Body of pancreas (tissue), 4 donors: ENCODE results near the gene TEAD1. TPM values are rescaled to one million over a fixed set of nuclear protein-coding genes. Genes with fewer than 3 reads are reported as not detected.

Experiments used
- ATAC-seq: fragments of 150-250 bp; one replicate; pipeline ENCODE4 v1.9.1; 2016
- DNase-seq, 4 donors: peaks; one replicate each; pipeline ENCODE4 v3.0.0-alpha.2; 2019
- H3K27ac ChIP-seq, 4 donors: fragments of 200-600 bp; sonication (generic); 1 replicate in 3 of 4; 2 replicates in 1 of 4; pipeline versions ENCODE4 v1.5.1 to v1.6.1; 2016 to 2019; ENCODE audit warnings: mild to moderate bottlenecking in 1 of 4, mixed read lengths in 1 of 4, moderate library complexity in 1 of 4
- H3K27me3 ChIP-seq, 2 donors: fragments of 200-600 bp; sonication (generic); one replicate each; pipeline ENCODE4 v1.6.0; 2016; ENCODE audit warnings: mild to moderate bottlenecking in 1 of 2
- H3K36me3 ChIP-seq, 2 donors: fragments of 200-600 bp; sonication (generic); replicated peaks in 1 of 2; 2 replicates each; pipeline ENCODE4 v1.5.1; 2016; ENCODE audit warnings: low read depth in 2 of 2; ENCODE audit not compliant: insufficient read depth in 1 of 2
- H3K4me1 ChIP-seq: fragments of 200-600 bp; sonication (generic); one replicate; pipeline ENCODE4 v1.6.0; 2016
- H3K4me3 ChIP-seq, 2 donors: fragments of 200-600 bp; sonication (generic); 1 replicate in 1 of 2; 2 replicates in 1 of 2; pipeline ENCODE4 v1.5.1; 2016 to 2019
- H3K9me3 ChIP-seq, 3 donors: fragments of 200-600 bp; sonication (generic); 1 replicate in 2 of 3; 2 replicates in 1 of 3; pipeline ENCODE4 v1.5.1; 2016
- CTCF ChIP-seq, 7 experiments: fragments of 450-650 bp in 4 of 7; fragments of 200-600 bp in 3 of 7; sonication (generic) in 3 of 7; IDR thresholded peaks; one replicate each; pipeline ENCODE4 v1.5.1; 2016 to 2019; ENCODE audit warnings: antibody characterized with exemption in 7 of 7
- POLR2A ChIP-seq, 3 donors: fragments of 450-650 bp; IDR thresholded peaks; one replicate each; pipeline ENCODE4 v1.6.1; 2016; ENCODE audit warnings: antibody characterized with exemption in 3 of 3, mild to moderate bottlenecking in 2 of 3
- WGBS, 2 donors: methylation state at CpG; one replicate each; pipeline ENCODE4 v1.1.5; 2017; 5-methylcytosine and 5-hydroxymethylcytosine counted together
- intact Hi-C: fragments of 100-400 bp; cut with DNase I; formaldehyde crosslinking; loops from one replicate; pipeline ENCODE4 v1.15.1; 2023
- total RNA-seq, 2 donors: library from RNA; depleted of rRNA; stranded (reverse); fragments of >200 nt; gene quantifications; one replicate each; pipeline ENCODE4 v1.1.0, GENCODE V29; 2016

TEAD1 gene
- total RNA-seq, 2 donors from 2014 or later = 36.9 to 55.0 TPM

- ATAC-seq (peak; percentile 12), DNase-seq (no peak)
- H3K36me3 ChIP-seq = no peaks in the 10 kb centered on the region
- intact Hi-C loops = no loop called here
- no peak overlapping the region for H3K4me3 ChIP-seq
- WGBS, 2 donors = 54 to 56% methylated on average over 5 of the region's 5 CpGs
- H3K4me1 ChIP-seq = peaks cover 71% of the 10 kb centered on the region
- peak overlapping the region; percentile 87 to 94 (median 90) for H3K27ac ChIP-seq
- no peaks in the 10 kb centered on the region for H3K27me3 ChIP-seq
- TF ChIP-seq CTCF (IDR thresholded peaks at IDR 0.05) = no peak
- no peak for TF ChIP-seq POLR2A (IDR thresholded peaks at IDR 0.05)
- no peaks in the 10 kb centered on the region for H3K9me3 ChIP-seq
These were observed 18.9 kb downstream of the TEAD1 start for GRCh38 chr11:12693094-12693478.

GRCh38 chr11:12693479-12694182 is 19.4 kb downstream of the TEAD1 start:
- Histone ChIP-seq H3K36me3 (no peaks in the 10 kb centered on the region), H3K4me3 (no peak overlapping the region), H3K9me3 (no peaks in the 10 kb centered on the region), H3K27me3 (no peaks in the 10 kb centered on the region), H3K4me1 (peaks cover 66% of the 10 kb centered on the region), H3K27ac (peak overlapping the region; percentile 87 to 94 (median 90))
- intact Hi-C loops = no loop called here
- no peak for TF ChIP-seq POLR2A (IDR thresholded peaks at IDR 0.05)
- 8 to 11% methylated on average over 13 of the region's 13 CpGs for WGBS, 2 donors
- DNase-seq (peak; percentile 38 to 62 (median 55)), ATAC-seq (peak; percentile 62)

GRCh38 chr11:12694183-12694531 is 19.9 kb downstream of the TEAD1 start:
- peak; percentile 42 for ATAC-seq
- Histone ChIP-seq H3K4me3 (no peak overlapping the region), H3K4me1 (peaks cover 62% of the 10 kb centered on the region), H3K9me3 (no peaks in the 10 kb centered on the region), H3K27me3 (no peaks in the 10 kb centered on the region), H3K27ac (peak overlapping the region; percentile 87 to 94 (median 90)), H3K36me3 (no peaks in the 10 kb centered on the region)
- WGBS, 2 donors = 4 to 6% methylated on average over 6 of the region's 6 CpGs
- intact Hi-C loops = no loop called here
- no peak for TF ChIP-seq CTCF (IDR thresholded peaks at IDR 0.05)
- peak in 2 of 3 donors; percentile 75 to 79 for TF ChIP-seq POLR2A (IDR thresholded peaks at IDR 0.05)
- peak; percentile 43 to 75 (median 60) for DNase-seq

GRCh38 chr11:12695221-12695794 is 21.1 kb downstream of the TEAD1 start:
- 11% methylated on average over 2 of the region's 2 CpGs for WGBS, 2 donors
- Histone ChIP-seq H3K9me3 (no peaks in the 10 kb centered on the region), H3K27ac (peak overlapping the region in 3 of 4 donors; percentile 87 to 90 (median 90)), H3K36me3 (no peaks in the 10 kb centered on the region), H3K4me1 (peaks cover 57% of the 10 kb centered on the region), H3K27me3 (no peaks in the 10 kb centered on the region), H3K4me3 (no peak overlapping the region)
- TF ChIP-seq POLR2A (IDR thresholded peaks at IDR 0.05) (no peak), CTCF (IDR thresholded peaks at IDR 0.05) (no peak)
- ATAC-seq (no peak), DNase-seq (no peak)
- intact Hi-C loops = no loop called here

- no peak for TF ChIP-seq CTCF (IDR thresholded peaks at IDR 0.05)
- no peak for TF ChIP-seq POLR2A (IDR thresholded peaks at IDR 0.05)
- no peaks in the 10 kb centered on the region for H3K27me3 ChIP-seq
- peak overlapping the region in 2 of 4 donors; percentile 26 to 87 for H3K27ac ChIP-seq
- no peak for DNase-seq
- 87 to 91% methylated on average over 3 of the region's 3 CpGs for WGBS, 2 donors
- H3K9me3 ChIP-seq = no peaks in the 10 kb centered on the region
- no peak overlapping the region for H3K4me3 ChIP-seq
- ATAC-seq = no peak
- intact Hi-C loops = no loop called here
- H3K4me1 ChIP-seq = peaks cover 59% of the 10 kb centered on the region
- no peaks in the 10 kb centered on the region for H3K36me3 ChIP-seq
These were observed 21.7 kb downstream of the TEAD1 start for GRCh38 chr11:12695873-12696272.
